H9 (cell line): ENCODE results near the gene KCTD5. TPM values are rescaled to one million over a fixed set of nuclear protein-coding genes. Genes with fewer than 3 reads are reported as not detected.

ENCODE experiments used
- DNase-seq: peaks from one replicate; pipeline ENCODE4 v3.0.0-alpha.2; 2017
- H2AFZ ChIP-seq: one replicate; pipeline ENCODE4 v1.6.1; 2013; ENCODE audit warnings: mild to moderate bottlenecking, low read length, control low read depth, moderate library complexity
- H2AK5ac ChIP-seq: 2 replicates; pipeline ENCODE4 v1.6.1; 2013; ENCODE audit warnings: low read length, control low read depth, mixed read lengths; ENCODE audit not compliant: insufficient read length
- H2BK120ac ChIP-seq: one replicate; pipeline ENCODE4 v1.6.1; 2013; ENCODE audit warnings: low read depth, mild to moderate bottlenecking, low read length, control low read depth, inconsistent platforms; ENCODE audit not compliant: poor library complexity, severe bottlenecking
- H2BK12ac ChIP-seq: 2 replicates; pipeline ENCODE4 v1.6.1; 2013; ENCODE audit warnings: low read length, control low read depth, mixed read lengths, low read depth; ENCODE audit not compliant: insufficient read length
- H2BK15ac ChIP-seq: 2 replicates; pipeline ENCODE4 v1.6.1; 2013; ENCODE audit warnings: low read depth, low read length, control low read depth
- H2BK20ac ChIP-seq: one replicate; pipeline ENCODE4 v1.6.1; 2013; ENCODE audit warnings: low read depth, mild to moderate bottlenecking, low read length, control low read depth, inconsistent platforms; ENCODE audit not compliant: poor library complexity, severe bottlenecking
- H2BK5ac ChIP-seq: 2 replicates; pipeline ENCODE4 v1.6.1; 2013; ENCODE audit warnings: low read length, control low read depth, mixed read lengths; ENCODE audit not compliant: insufficient read length
- H3K14ac ChIP-seq: 2 replicates; pipeline ENCODE4 v1.6.1; 2013; ENCODE audit warnings: low read length, control low read depth; ENCODE audit not compliant: insufficient read depth
- H3K18ac ChIP-seq: 2 replicates; pipeline ENCODE4 v1.6.1; 2013; ENCODE audit warnings: low read depth, mild to moderate bottlenecking, mixed read lengths, low read length, control low read depth; ENCODE audit not compliant: insufficient read length
- H3K23ac ChIP-seq: 2 replicates; pipeline ENCODE4 v1.6.1; 2013; ENCODE audit warnings: low read length, control low read depth, mixed read lengths, low read depth; ENCODE audit not compliant: insufficient read length
- H3K23me2 ChIP-seq: 2 replicates; pipeline ENCODE4 v1.6.1; 2013; ENCODE audit warnings: low read depth, mild to moderate bottlenecking, mixed read lengths, low read length, control low read depth; ENCODE audit not compliant: insufficient read length, poor library complexity, severe bottlenecking
- H3K27ac ChIP-seq: 2 replicates; pipeline ENCODE4 v1.5.1; 2013; ENCODE audit warnings: low read length, control low read depth, mixed read lengths, low read depth; ENCODE audit not compliant: insufficient read length
- H3K27me3 ChIP-seq: 2 replicates; pipeline ENCODE4 v1.6.1; 2013; ENCODE audit warnings: low read length, control low read depth, inconsistent platforms; ENCODE audit not compliant: insufficient read depth
- H3K4ac ChIP-seq: 2 replicates; pipeline ENCODE4 v1.6.1; 2013; ENCODE audit warnings: low read depth, mild to moderate bottlenecking, control low read depth, inconsistent platforms, low read length, moderate library complexity
- H3K4me1 ChIP-seq: 2 replicates; pipeline ENCODE4 v1.6.1; 2013; ENCODE audit warnings: low read length, control low read depth, inconsistent platforms; ENCODE audit not compliant: insufficient read depth
- H3K4me2 ChIP-seq: 2 replicates; pipeline ENCODE4 v1.6.1; 2013; ENCODE audit warnings: low read length, control low read depth, mixed read lengths; ENCODE audit not compliant: insufficient read length, insufficient read depth
- H3K56ac ChIP-seq: 2 replicates; pipeline ENCODE4 v1.6.1; 2013; ENCODE audit warnings: low read depth, mild to moderate bottlenecking, mixed read lengths, low read length, control low read depth; ENCODE audit not compliant: insufficient read length
- H3K79me1 ChIP-seq: 2 replicates; pipeline ENCODE4 v1.6.1; 2013; ENCODE audit warnings: low read depth, mild to moderate bottlenecking, moderate library complexity, low read length, control low read depth, inconsistent platforms; ENCODE audit not compliant: insufficient read depth, poor library complexity, severe bottlenecking
- H3K79me2 ChIP-seq: 2 replicates; pipeline ENCODE4 v1.6.1; 2013; ENCODE audit warnings: low read length, control low read depth, inconsistent platforms; ENCODE audit not compliant: insufficient read depth
- H3K9ac ChIP-seq: 2 replicates; pipeline ENCODE4 v1.6.1; 2013; ENCODE audit warnings: low read length, control low read depth, mixed read lengths; ENCODE audit not compliant: insufficient read length; ENCODE audit errors: extremely low read depth
- H3K9me3 ChIP-seq: one replicate; pipeline ENCODE4 v1.6.1; 2013; ENCODE audit warnings: low read depth, low read length, inconsistent platforms; ENCODE audit not compliant: control insufficient read depth
- H3T11ph ChIP-seq: one replicate; pipeline ENCODE4 v1.6.1; 2013; ENCODE audit warnings: mild to moderate bottlenecking, low read length, control low read depth, inconsistent platforms
- H4K20me1 ChIP-seq: one replicate; pipeline ENCODE4 v1.6.1; 2013; ENCODE audit not compliant: control insufficient read depth, insufficient read length, insufficient read depth
- H4K5ac ChIP-seq: 2 replicates; pipeline ENCODE4 v1.6.1; 2013; ENCODE audit warnings: low read depth, mild to moderate bottlenecking, mixed read lengths, low read length, control low read depth; ENCODE audit not compliant: insufficient read length
- H4K8ac ChIP-seq: replicated peaks from 2 replicates; pipeline ENCODE4 v1.6.1; 2013; ENCODE audit warnings: low read length, control low read depth, mixed read lengths, low read depth; ENCODE audit not compliant: insufficient read length
- H4K91ac ChIP-seq: 2 replicates; pipeline ENCODE4 v1.6.1; 2013; ENCODE audit warnings: low read depth, mild to moderate bottlenecking, moderate library complexity, mixed read lengths, low read length, control low read depth; ENCODE audit not compliant: insufficient read length
- H3K27ac Mint-ChIP-seq, 3 experiments: 2 replicates in 2 of 3; 3 replicates in 1 of 3; pipeline ENCODE4 v1.8.0; 2020 to 2021; ENCODE audit warnings: mixed read lengths in 3 of 3, mild to moderate bottlenecking in 1 of 3, moderate library complexity in 1 of 3
- H3K27me3 Mint-ChIP-seq: 2 replicates; pipeline ENCODE4 v1.8.0; 2021; ENCODE audit warnings: low read depth, mild to moderate bottlenecking, moderate library complexity, mixed read lengths
- H3K36me3 Mint-ChIP-seq, 3 experiments: 2 replicates in 2 of 3; 3 replicates in 1 of 3; pipeline ENCODE4 v1.8.0; 2020 to 2021; ENCODE audit warnings: low read depth in 3 of 3, mixed read lengths in 3 of 3; ENCODE audit not compliant: insufficient read depth in 1 of 3
- H3K4me1 Mint-ChIP-seq, 2 experiments: 2 replicates each; pipeline ENCODE4 v1.8.0; 2020; ENCODE audit warnings: mixed read lengths in 2 of 2
- H3K4me3 Mint-ChIP-seq, 2 experiments: 2 replicates in 1 of 2; 3 replicates in 1 of 2; pipeline ENCODE4 v1.8.0; 2020 to 2021; ENCODE audit warnings: mild to moderate bottlenecking in 2 of 2, mixed read lengths in 2 of 2, moderate library complexity in 1 of 2
- H3K9me3 Mint-ChIP-seq, 2 experiments: 2 replicates in 1 of 2; 3 replicates in 1 of 2; pipeline ENCODE4 v1.8.0; 2020; ENCODE audit warnings: mild to moderate bottlenecking in 2 of 2, mixed read lengths in 2 of 2, moderate library complexity in 1 of 2
- WGBS: extraction: QIAGEN DNeasy Blood & Tissue Kit; methylation state at CpG from one replicate; pipeline ENCODE4 v1.1.7; 2013; ENCODE audit warnings: missing lambda C conversion rate, low lambda C conversion rate, mixed read lengths; ENCODE audit not compliant: insufficient read length; ENCODE audit errors: extremely low coverage; 5-methylcytosine and 5-hydroxymethylcytosine counted together
- total RNA-seq: library from RNA; stranded (reverse); gene quantifications from 2 replicates; pipeline ENCODE4 v1.2.1, GENCODE V29; 2021
- TF ChIP-seq, protein P1 (sequence below): fragments of 200-600 bp; sonication (generic); conservative IDR thresholded peaks from 3 replicates; pipeline ENCODE4 v1.8.0; 2021; ENCODE audit warnings: antibody characterized with exemption, mild to moderate bottlenecking

KCTD5 gene
- total RNA-seq, 1 experiment from 2014 or later, result 39.9 TPM

DNA sequence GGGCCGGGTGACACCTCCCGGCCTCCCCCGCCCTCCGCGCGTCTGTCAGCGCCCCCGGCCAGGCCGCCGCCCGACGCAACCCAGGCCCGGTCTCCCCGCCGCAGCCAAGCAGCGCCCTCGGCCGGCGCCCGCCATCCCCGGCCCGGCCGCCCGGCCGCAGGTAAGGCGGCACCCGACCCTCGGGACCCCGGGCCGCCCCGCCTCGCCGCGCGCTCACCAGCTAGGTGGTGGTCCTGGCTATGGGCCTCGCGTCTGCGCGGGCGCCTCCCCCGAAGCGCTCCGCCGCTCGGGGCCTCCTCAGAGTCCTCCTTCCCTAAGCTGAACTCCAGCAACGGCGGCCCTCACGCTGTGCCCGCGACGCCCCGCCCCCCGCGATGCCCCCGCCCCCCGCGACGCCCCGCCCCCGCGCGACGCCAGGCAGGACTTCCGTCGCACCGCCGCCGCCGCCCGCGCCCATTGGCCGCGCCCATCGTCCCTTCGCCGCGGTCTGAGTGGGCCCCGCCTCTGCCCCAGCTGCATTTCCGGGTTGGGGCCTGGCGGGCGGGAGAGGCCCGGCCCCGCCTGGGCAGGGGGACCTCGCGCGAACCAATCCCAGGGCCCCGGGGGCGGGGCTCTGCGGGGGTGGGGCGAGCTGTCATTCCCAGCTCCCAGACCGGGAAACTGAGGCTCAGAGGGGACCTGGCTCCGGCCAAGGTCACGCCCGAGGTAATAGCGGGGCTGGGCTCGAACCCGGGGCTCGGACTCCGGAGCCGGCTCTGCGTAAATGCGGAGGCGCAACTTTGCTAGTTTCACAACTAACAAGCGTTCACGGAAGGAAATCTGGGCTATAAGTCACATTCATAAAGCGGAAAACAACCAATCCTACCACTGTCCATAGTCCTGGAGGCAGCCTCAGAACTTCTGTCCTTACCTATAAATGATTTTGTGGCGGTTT, 9.0 kb upstream of the KCTD5 start:
- Mint-ChIP-seq H3K4me1 (peaks cover 3 to 9% of the 10 kb centered on the region in 2 experiments), H3K4me3 (peak overlapping the region; percentile 61 to 78), H3K27me3 (no peaks in the 10 kb centered on the region; the same call in 1 of the 2 replicates), H3K27ac (peak overlapping the region in 1 of 3 experiments; percentile 18; a peak in 1 of 7 replicates), H3K36me3 (peaks cover 0 to 5% (median 0%) of the 10 kb centered on the region in 3 experiments; a peak in 3 of 7 replicates), H3K9me3 (no peaks in the 10 kb centered on the region; a peak in 1 of 5 replicates)
- Histone ChIP-seq H2BK120ac (no peak overlapping the region), H2BK15ac (no peak overlapping the region), H3K14ac (no peak overlapping the region), H3T11ph (no peak overlapping the region), H3K18ac (no peak overlapping the region), H3K79me1 (no peaks in the 10 kb centered on the region), H2AK5ac (no peak overlapping the region), H4K20me1 (no peaks in the 10 kb centered on the region), H3K56ac (no peak overlapping the region), H3K27me3 (no peaks in the 10 kb centered on the region), H2AFZ (no peak overlapping the region), H3K23me2 (no peaks in the 10 kb centered on the region), H3K27ac (no peak overlapping the region), H3K4me2 (peak overlapping the region; percentile 82), H2BK5ac (no peak overlapping the region), H4K5ac (no peak overlapping the region), H3K4me1 (no peaks in the 10 kb centered on the region), H3K4ac (no peak overlapping the region), H2BK20ac (no peak overlapping the region), H3K9ac (no peak overlapping the region), H3K23ac (no peak overlapping the region), H3K79me2 (no peaks in the 10 kb centered on the region), H4K91ac (no peak overlapping the region), H4K8ac (no peak overlapping the region), H2BK12ac (no peak overlapping the region), H3K9me3 (no peaks in the 10 kb centered on the region)
- no CpG with 5 or more reads among the region's 107 CpGs for WGBS
- peak; percentile 97 for DNase-seq
- TF ChIP-seq, protein P1, sequence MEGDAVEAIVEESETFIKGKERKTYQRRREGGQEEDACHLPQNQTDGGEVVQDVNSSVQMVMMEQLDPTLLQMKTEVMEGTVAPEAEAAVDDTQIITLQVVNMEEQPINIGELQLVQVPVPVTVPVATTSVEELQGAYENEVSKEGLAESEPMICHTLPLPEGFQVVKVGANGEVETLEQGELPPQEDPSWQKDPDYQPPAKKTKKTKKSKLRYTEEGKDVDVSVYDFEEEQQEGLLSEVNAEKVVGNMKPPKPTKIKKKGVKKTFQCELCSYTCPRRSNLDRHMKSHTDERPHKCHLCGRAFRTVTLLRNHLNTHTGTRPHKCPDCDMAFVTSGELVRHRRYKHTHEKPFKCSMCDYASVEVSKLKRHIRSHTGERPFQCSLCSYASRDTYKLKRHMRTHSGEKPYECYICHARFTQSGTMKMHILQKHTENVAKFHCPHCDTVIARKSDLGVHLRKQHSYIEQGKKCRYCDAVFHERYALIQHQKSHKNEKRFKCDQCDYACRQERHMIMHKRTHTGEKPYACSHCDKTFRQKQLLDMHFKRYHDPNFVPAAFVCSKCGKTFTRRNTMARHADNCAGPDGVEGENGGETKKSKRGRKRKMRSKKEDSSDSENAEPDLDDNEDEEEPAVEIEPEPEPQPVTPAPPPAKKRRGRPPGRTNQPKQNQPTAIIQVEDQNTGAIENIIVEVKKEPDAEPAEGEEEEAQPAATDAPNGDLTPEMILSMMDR, result no peak
